GM12878 (cell line): ENCODE results near the gene IRAK2. TPM values are rescaled to one million over a fixed set of nuclear protein-coding genes. Genes with fewer than 3 reads are reported as not detected.

Experiments
- ATAC-seq: fragments of 200-7000 bp; cut with Tn5 transposase; 3 replicates; pipeline ENCODE4 v1.9.1; 2020; ENCODE audit warnings: mild to moderate bottlenecking, moderate library complexity
- BruUV-seq: library from RNA; stranded (reverse); fragments of 400-500 nt; replicated peaks from 2 replicates; lab custom pipeline; 2021; lab: Mats Ljungman, UMichigan
- CTCF ChIA-PET: fragments of 300-600 bp; sonication (Branson Sonifier 250); formaldehyde crosslinking; extraction: SDS; loops from one replicate; lab custom pipeline; 2021; ENCODE audit warnings: inconsistent platforms; lab: Yijun Ruan, JAX
- POLR2A ChIA-PET: fragments of 350-600 bp; formaldehyde crosslinking; extraction: SDS; loops from one replicate; lab custom pipeline; 2021; ENCODE audit warnings: inconsistent platforms; lab: Charles Lee
- RAD21 ChIA-PET: fragments of 300-600 bp; sonication (Branson Sonifier 250); formaldehyde crosslinking; loops from one replicate; lab custom pipeline; 2023; ENCODE audit warnings: antibody characterized with exemption; ENCODE audit not compliant: unreplicated experiment; lab: Charles Lee
- SMC1A ChIA-PET: fragments of 300-600 bp; sonication (Branson Sonifier 250); formaldehyde crosslinking; loops from one replicate; lab custom pipeline; 2023; ENCODE audit not compliant: unreplicated experiment, uncharacterized antibody; lab: Charles Lee
- DNase-seq: peaks from one replicate; pipeline ENCODE4 v3.0.0-alpha.2; 2011; ENCODE audit warnings: low read depth, low spot score
- FAIRE-seq: peaks from 3 replicates; lab custom pipeline; 2011; peaks lifted over from hg19 to GRCh38; lab: Jason Lieb, UNC
- H2AFZ ChIP-seq: 2 replicates; pipeline ENCODE4 v1.6.0; 2011; ENCODE audit warnings: low read depth, low read length, control low read depth; ENCODE audit not compliant: control insufficient read depth
- H3K27ac ChIP-seq: 2 replicates; pipeline ENCODE4 v1.5.1; 2011; ENCODE audit warnings: control low read depth; ENCODE audit not compliant: control insufficient read depth, insufficient read depth
- H3K27me3 ChIP-seq, 2 experiments: replicated peaks in 1 of 2; 2 replicates each; pipeline versions ENCODE4 v1.6.0 to v1.6.1; 2011; ENCODE audit warnings: low read length in 1 of 2; ENCODE audit not compliant: control insufficient read depth in 2 of 2, insufficient read depth in 2 of 2
- H3K36me3 ChIP-seq, 2 experiments: 2 replicates each; pipeline ENCODE4 v1.5.1; 2011; ENCODE audit warnings: low read length in 1 of 2; ENCODE audit not compliant: control insufficient read depth in 2 of 2, insufficient read depth in 2 of 2
- H3K4me1 ChIP-seq: 2 replicates; pipeline ENCODE4 v1.6.1; 2011; ENCODE audit warnings: mild to moderate bottlenecking, low read length, moderate library complexity, mixed read lengths; ENCODE audit not compliant: control insufficient read depth, insufficient read depth
- H3K4me2 ChIP-seq: 2 replicates; pipeline ENCODE4 v1.6.0; 2011; ENCODE audit warnings: control low read depth; ENCODE audit not compliant: control insufficient read depth, insufficient read depth
- H3K4me3 ChIP-seq: fragments of 200-600 bp; sonication (generic); 2 replicates; pipeline ENCODE4 v1.5.1; 2016
- H3K79me2 ChIP-seq: 2 replicates; pipeline ENCODE4 v1.6.0; 2011; ENCODE audit warnings: low read length; ENCODE audit not compliant: control insufficient read depth, insufficient read depth
- H3K9ac ChIP-seq: 2 replicates; pipeline ENCODE4 v1.8.0; 2011; ENCODE audit warnings: low read length, control low read depth, mixed read lengths; ENCODE audit not compliant: control insufficient read depth, insufficient read depth
- H3K9me3 ChIP-seq: replicated peaks from 3 replicates; pipeline ENCODE4 v1.5.1; 2011; ENCODE audit warnings: mild to moderate bottlenecking, low read length; ENCODE audit not compliant: control insufficient read depth, insufficient read depth
- H4K20me1 ChIP-seq: 2 replicates; pipeline ENCODE4 v1.6.0; 2011; ENCODE audit not compliant: control insufficient read depth, insufficient read depth
- CHD4 ChIP-seq: fragments of 200-600 bp; sonication (generic); IDR thresholded peaks from 2 replicates; pipeline ENCODE4 v1.6.1; 2016; ENCODE audit warnings: mild to moderate bottlenecking
- ESRRA ChIP-seq: IDR thresholded peaks from 2 replicates; pipeline ENCODE4 v1.6.1; 2012; ENCODE audit warnings: mild to moderate bottlenecking, low read length, improper control_type of control experiment
- IKZF1 ChIP-seq: fragments of 450-650 bp; conservative IDR thresholded peaks from 2 replicates; pipeline ENCODE4 v1.6.1; 2017; ENCODE audit warnings: antibody characterized with exemption, mild to moderate bottlenecking
- IKZF2 ChIP-seq, 2 experiments: fragments of 450-650 bp; IDR thresholded peaks; 2 replicates each; pipeline ENCODE4 v1.6.1; 2017; ENCODE audit warnings: mild to moderate bottlenecking in 2 of 2, moderate library complexity in 2 of 2
- MLLT1 ChIP-seq: fragments of 450-650 bp; IDR thresholded peaks from 2 replicates; pipeline ENCODE4 v1.6.1; 2016; ENCODE audit warnings: mild to moderate bottlenecking
- NFXL1 ChIP-seq: fragments of 450-650 bp; IDR thresholded peaks from 2 replicates; pipeline ENCODE4 v1.6.1; 2017; ENCODE audit warnings: antibody characterized with exemption, mild to moderate bottlenecking, borderline replicate concordance
- PKNOX1 ChIP-seq: fragments of 450-650 bp; IDR thresholded peaks from 2 replicates; pipeline ENCODE4 v1.6.1; 2016; ENCODE audit warnings: mild to moderate bottlenecking
- POLR2AphosphoS5 ChIP-seq: IDR thresholded peaks from 2 replicates; pipeline ENCODE4 v1.6.1; 2011; ENCODE audit warnings: mild to moderate bottlenecking, low read length, inconsistent platforms
- RUNX3 ChIP-seq: IDR thresholded peaks from 2 replicates; pipeline ENCODE4 v1.6.1; 2012; ENCODE audit warnings: low read length, inconsistent platforms
- SP1 ChIP-seq: IDR thresholded peaks from one replicate; pipeline ENCODE4 v1.6.1; 2011; ENCODE audit warnings: low read depth, low read length
- TCF12 ChIP-seq: IDR thresholded peaks from 2 replicates; pipeline ENCODE4 v1.6.1; 2011; ENCODE audit warnings: low read depth, mild to moderate bottlenecking, low read length
- ZBTB33 ChIP-seq: fragments of 450-650 bp; IDR thresholded peaks from 2 replicates; pipeline ENCODE4 v1.6.1; 2017; ENCODE audit warnings: mild to moderate bottlenecking
- WGBS: methylation state at CpG from one replicate; pipeline ENCODE4 v1.1.6; 2016; ENCODE audit warnings: low lambda C conversion rate; ENCODE audit not compliant: insufficient replicate concordance, insufficient coverage; ENCODE audit errors: missing lambda C conversion rate; 5-methylcytosine and 5-hydroxymethylcytosine counted together
- in situ Hi-C: fragments of 300-500 bp; cut with MboI; formaldehyde crosslinking; loops from 9 replicates; pipeline ENCODE4 v1.14.3; 2018; ENCODE audit warnings: mixed read lengths
- intact Hi-C: fragments of 100-400 bp; cut with micrococcal nuclease; formaldehyde crosslinking; loops from one replicate; pipeline ENCODE4 v1.14.2; 2022; ENCODE audit not compliant: unreplicated experiment
- polyA plus RNA-seq, 11 experiments: library from polyadenylated mRNA; depleted of rRNA in 4 of 11; unstranded in 6 of 11; stranded (reverse) in 5 of 11; fragments of >200 nt; fragmentation: Nextera tagmentation in 4 of 11; fragmentation: Illumina TruSeq in 1 of 11; extraction: Ambion mirVana in 4 of 11; extraction: Trizol in 1 of 11; gene quantifications; 1 replicate in 1 of 11; 2 replicates in 10 of 11; pipeline versions ENCODE4 v1.2.1 to v1.2.3, GENCODE V29; 2011 to 2016; ENCODE audit warnings: inconsistent platforms in 2 of 11, missing spikeins in 2 of 11, low read depth in 1 of 11
- total RNA-seq, 4 experiments: library from RNA; depleted of rRNA in 3 of 4; stranded (reverse); fragments of >200 nt in 3 of 4; fragmentation: Illumina TruSeq in 1 of 4; extraction: Trizol in 1 of 4; gene quantifications; 2 replicates each; pipeline versions ENCODE4 v1.2.1 to v1.2.3, GENCODE V29; 2013 to 2021

IRAK2 gene
- total and polyA plus RNA-seq, 10 of the 15 experiments (the other 5 are each of a cell fraction or from before 2014, with no cell fraction given) = 0.48 to 5.7 (median 4.5) TPM

GRCh38 chr3:10142707-10143560, 21.8 kb upstream of the IRAK2 start:
- no peaks in the 10 kb centered on the region; the same call in 1 of the 2 replicates for H3K4me1 ChIP-seq
- RAD21 ChIA-PET = interaction anchor here (0.7 to 1.6 kb wide), 3 partner anchors 81 to 155 kb away, joined by 3 to 5 read pairs (median 4); no protein-coding TSS in a partner anchor

More at GRCh38 chr3:10142707-10143560, 21.8 kb upstream of the IRAK2 start:
- intact Hi-C loops (loop anchor here (2.0 to 5.0 kb wide), 2 partner anchors 49 to 82 kb away; no protein-coding TSS in a partner anchor), in situ Hi-C loops (no loop called here)
- peak overlapping the region; percentile 100 for H3K4me3 ChIP-seq
- no peaks in the 10 kb centered on the region for H3K27me3 ChIP-seq
- SMC1A ChIA-PET = no interaction called here
- CTCF ChIA-PET = interaction anchor here (2.0 kb wide), 1 partner anchor 49 kb away, joined by 9 read pairs; no protein-coding TSS in a partner anchor
- no peak for TF ChIP-seq TCF12
- TF ChIP-seq IKZF1 = peak; percentile 19; the same call in 1 of the 2 replicates
- TF ChIP-seq ESRRA = no peak
- TF ChIP-seq SP1 = no peak
- peak; percentile 24; the same call in 1 of the 2 replicates for TF ChIP-seq POLR2AphosphoS5
- TF ChIP-seq CHD4 = no peak
- peak; percentile 35; the same call in 1 of the 2 replicates for TF ChIP-seq PKNOX1
- no peak for TF ChIP-seq NFXL1
- TF ChIP-seq MLLT1 = peak; percentile 92; the same call in 1 of the 2 replicates
- no peak for TF ChIP-seq ZBTB33
- peak; percentile 63 for TF ChIP-seq RUNX3
- TF ChIP-seq IKZF2 (IDR thresholded peaks at IDR 0.05) = peak; percentile 36 to 50; a peak in 2 of 4 replicates
- DNase-seq = no peak
- WGBS = 23% methylated on average over 29 of the region's 29 CpGs
- peak overlapping the region; percentile 38 for H3K4me2 ChIP-seq
- H3K36me3 ChIP-seq = peaks cover 0 to 5% of the 10 kb centered on the region in 2 experiments; a peak in 1 of 4 replicates
- no peaks in the 10 kb centered on the region; the same call in 2 of the 3 replicates for H3K9me3 ChIP-seq
- peak; percentile 21 for ATAC-seq
- BruUV-seq = no TSS peak
- POLR2A ChIA-PET = interaction anchor here (0.6 to 3.7 kb wide), 7 partner anchors 12 to 150 kb away, joined by 3 to 23 read pairs (median 4); no protein-coding TSS in a partner anchor
- FAIRE-seq = no peak
- no peaks in the 10 kb centered on the region; the same call in 1 of the 2 replicates for H4K20me1 ChIP-seq
- no peak overlapping the region for H2AFZ ChIP-seq
- H3K9ac ChIP-seq = peak overlapping the region; percentile 77
- peaks cover 54% of the 10 kb centered on the region for H3K79me2 ChIP-seq
- H3K27ac ChIP-seq = peak overlapping the region; percentile 61; the same call in 1 of the 2 replicates
